A549 (cell line): ENCODE data around the gene VNN1. TPM values are rescaled to one million over a fixed set of nuclear protein-coding genes. Genes with fewer than 3 reads are reported as not detected.

Experiments used
- ATAC-seq, 2 experiments: fragments of 200-7000 bp in 1 of 2; fragments of >200 bp in 1 of 2; cut with Nextera tagmentation in 1 of 2; cut with Tn5 transposase in 1 of 2; 3 replicates each; pipeline versions ENCODE4 v1.8.0 to v1.9.1; 2018 to 2020; ENCODE audit warnings: mild to moderate bottlenecking in 1 of 2, moderate library complexity in 1 of 2
- CTCF ChIA-PET: fragments of 300-600 bp; sonication (Branson Sonifier 250); formaldehyde crosslinking; extraction: SDS; loops from one replicate; lab custom pipeline; 2021; ENCODE audit warnings: antibody characterized with exemption, inconsistent platforms; lab: Yijun Ruan, JAX
- POLR2A ChIA-PET: fragments of 350-600 bp; formaldehyde crosslinking; extraction: SDS; loops from one replicate; lab custom pipeline; 2021; ENCODE audit warnings: antibody characterized with exemption, inconsistent platforms; lab: Yijun Ruan, JAX
- DNase-seq, 2 experiments: peaks; one replicate each; pipeline versions ENCODE4 v3.0.0 to v3.0.0-alpha.2; 2011 to 2016; ENCODE audit warnings: low read depth in 1 of 2, low spot score in 1 of 2
- FAIRE-seq: peaks from 2 replicates; lab custom pipeline; 2011; peaks lifted over from hg19 to GRCh38; lab: Jason Lieb, UNC
- H3K27ac ChIP-seq, 2 experiments: fragments of >200 bp; sonication (Bioruptor Twin); formaldehyde crosslinking; 3 replicates each; pipeline ENCODE4 v1.5.1; 2016 to 2017
- H3K4me1 ChIP-seq: fragments of >200 bp; sonication (Bioruptor Twin); formaldehyde crosslinking; 3 replicates; pipeline ENCODE4 v1.6.1; 2016
- H3K4me2 ChIP-seq: fragments of >200 bp; sonication (Bioruptor Twin); formaldehyde crosslinking; 3 replicates; pipeline ENCODE4 v1.6.1; 2016
- H3K4me3 ChIP-seq: fragments of >200 bp; sonication (Bioruptor Twin); formaldehyde crosslinking; 3 replicates; pipeline ENCODE4 v1.5.1; 2016
- H3K9me3 ChIP-seq: fragments of >200 bp; sonication (Bioruptor Twin); formaldehyde crosslinking; 3 replicates; pipeline ENCODE4 v1.6.1; 2016
- BHLHE40 ChIP-seq: IDR thresholded peaks from 2 replicates; pipeline ENCODE4 v1.6.1; 2012; ENCODE audit warnings: low read depth, low read length, inconsistent platforms
- CBX2 ChIP-seq: fragments of 200-600 bp; sonication (generic); IDR thresholded peaks from 2 replicates; pipeline ENCODE4 v1.6.1; 2016; ENCODE audit warnings: low read depth, mild to moderate bottlenecking, borderline replicate concordance
- CBX8 ChIP-seq: fragments of 200-600 bp; sonication (generic); IDR thresholded peaks from 2 replicates; pipeline ENCODE4 v1.6.1; 2016
- ESRRA ChIP-seq: fragments of 150-350 bp; IDR thresholded peaks from 2 replicates; pipeline ENCODE4 v1.6.1; 2014; ENCODE audit warnings: mild to moderate bottlenecking, low read length, borderline replicate concordance
- HDAC2 ChIP-seq: fragments of 200-600 bp; sonication (generic); IDR thresholded peaks from 2 replicates; pipeline ENCODE4 v1.6.1; 2016
- JUN ChIP-seq, 2 experiments: fragments of >200 bp; sonication (Bioruptor Twin); formaldehyde crosslinking; IDR thresholded peaks; 2 replicates in 1 of 2; 3 replicates in 1 of 2; pipeline ENCODE4 v1.6.1; 2016 to 2017
- JUNB ChIP-seq: fragments of >200 bp; sonication (Bioruptor Twin); formaldehyde crosslinking; IDR thresholded peaks from 2 replicates; pipeline ENCODE4 v1.6.1; 2016
- KDM1A ChIP-seq: fragments of 200-600 bp; sonication (generic); IDR thresholded peaks from 2 replicates; pipeline ENCODE4 v1.6.1; 2016; ENCODE audit warnings: low read depth, mild to moderate bottlenecking
- MAZ ChIP-seq: fragments of 150-350 bp; IDR thresholded peaks from 2 replicates; pipeline ENCODE4 v1.6.1; 2014; ENCODE audit warnings: antibody characterized with exemption, low read depth, low read length, borderline replicate concordance
- NPAS2 ChIP-seq: fragments of 250-450 bp; sonication (Bioruptor Pico); IDR thresholded peaks from 2 replicates; pipeline ENCODE4 v1.8.0; 2022; ENCODE audit warnings: mild to moderate bottlenecking, moderate library complexity, borderline replicate concordance
- NR3C1 ChIP-seq: fragments of >200 bp; sonication (Bioruptor Twin); formaldehyde crosslinking; IDR thresholded peaks from 3 replicates; pipeline ENCODE4 v1.6.1; 2017
- PHF8 ChIP-seq: fragments of 200-600 bp; sonication (generic); IDR thresholded peaks from 2 replicates; pipeline ENCODE4 v1.6.1; 2016; ENCODE audit warnings: low read depth, mild to moderate bottlenecking, antibody characterized with exemption, moderate library complexity, borderline replicate concordance
- POLR2AphosphoS2 ChIP-seq: conservative IDR thresholded peaks from 2 replicates; pipeline ENCODE4 v1.6.1; 2012; ENCODE audit warnings: low read length, improper control_type of control experiment, inconsistent platforms
- RARB ChIP-seq: fragments of 250-450 bp; sonication (Bioruptor Pico); IDR thresholded peaks from 2 replicates; pipeline ENCODE4 v1.8.0; 2021; ENCODE audit warnings: mild to moderate bottlenecking, moderate library complexity
- RCOR1 ChIP-seq: fragments of 150-350 bp; IDR thresholded peaks from 2 replicates; pipeline ENCODE4 v1.6.1; 2014; ENCODE audit warnings: antibody characterized with exemption, low read length, low read depth
- RNF2 ChIP-seq: fragments of 200-600 bp; sonication (generic); IDR thresholded peaks from 2 replicates; pipeline ENCODE4 v1.6.1; 2016; ENCODE audit warnings: low read depth, mild to moderate bottlenecking, antibody characterized with exemption, moderate library complexity, borderline replicate concordance
- SMC3 ChIP-seq: fragments of >200 bp; sonication (Bioruptor Twin); formaldehyde crosslinking; IDR thresholded peaks from 3 replicates; pipeline ENCODE4 v1.6.1; 2018; ENCODE audit warnings: inconsistent platforms
- SREBF2 ChIP-seq: fragments of 450-650 bp; IDR thresholded peaks from 2 replicates; pipeline ENCODE4 v1.6.1; 2014; ENCODE audit warnings: mild to moderate bottlenecking, moderate library complexity
- TP53 ChIP-seq: fragments of 250-450 bp; sonication (Bioruptor Pico); IDR thresholded peaks from 2 replicates; pipeline ENCODE4 v1.5.0; 2021; ENCODE audit warnings: mild to moderate bottlenecking, moderate library complexity
- ZC3H11A ChIP-seq: fragments of 450-650 bp; IDR thresholded peaks from 2 replicates; pipeline ENCODE4 v1.6.1; 2014; ENCODE audit warnings: antibody characterized with exemption, mild to moderate bottlenecking
- ZNF302 ChIP-seq: fragments of 250-450 bp; sonication (Bioruptor Pico); IDR thresholded peaks from 2 replicates; pipeline ENCODE4 v1.9.0; 2021; ENCODE audit warnings: inconsistent platforms, mild to moderate bottlenecking, moderate library complexity
- ZSCAN20 ChIP-seq: fragments of 250-450 bp; sonication (Bioruptor Pico); IDR thresholded peaks from 2 replicates; pipeline ENCODE4 v1.8.0; 2022; ENCODE audit warnings: mild to moderate bottlenecking, moderate library complexity
- WGBS: methylation state at CpG from one replicate; pipeline ENCODE4 v1.1.6; 2017; ENCODE audit errors: missing lambda C conversion rate; 5-methylcytosine and 5-hydroxymethylcytosine counted together
- polyA minus RNA-seq: library from RNA; depleted of rRNA, polyadenylated mRNA; stranded (reverse); fragments of >200 nt; gene quantifications from 2 replicates; pipeline ENCODE4 v1.2.3, GENCODE V29; 2011; rRNA and poly(A)+ RNA removed
- polyA plus RNA-seq, 4 experiments: library from polyadenylated mRNA; depleted of rRNA in 3 of 4; stranded (reverse); fragments of >200 nt; fragmentation: RNase III in 1 of 4; extraction: RNeasy Plus Mini Kit Qiagen cat#74134 plus additional on column Dnase treatment in 1 of 4; gene quantifications; 2 replicates in 3 of 4; 3 replicates in 1 of 4; pipeline ENCODE4 v1.2.3, GENCODE V29; 2011 to 2017
- TF ChIP-seq, protein P1 (sequence below): fragments of >200 bp; sonication (Bioruptor Twin); formaldehyde crosslinking; IDR thresholded peaks from 3 replicates; pipeline ENCODE4 v1.6.1; 2016
- TF ChIP-seq, protein P2 (sequence below): fragments of >200 bp; sonication (Bioruptor Twin); formaldehyde crosslinking; IDR thresholded peaks from 3 replicates; pipeline ENCODE4 v1.5.1; 2016
- TF ChIP-seq, protein P3 (sequence below): fragments of 200-600 bp; sonication (generic); IDR thresholded peaks from 2 replicates; pipeline ENCODE4 v1.6.1; 2016; ENCODE audit warnings: antibody characterized with exemption, mild to moderate bottlenecking, moderate library complexity

Gene VNN1, protein sequence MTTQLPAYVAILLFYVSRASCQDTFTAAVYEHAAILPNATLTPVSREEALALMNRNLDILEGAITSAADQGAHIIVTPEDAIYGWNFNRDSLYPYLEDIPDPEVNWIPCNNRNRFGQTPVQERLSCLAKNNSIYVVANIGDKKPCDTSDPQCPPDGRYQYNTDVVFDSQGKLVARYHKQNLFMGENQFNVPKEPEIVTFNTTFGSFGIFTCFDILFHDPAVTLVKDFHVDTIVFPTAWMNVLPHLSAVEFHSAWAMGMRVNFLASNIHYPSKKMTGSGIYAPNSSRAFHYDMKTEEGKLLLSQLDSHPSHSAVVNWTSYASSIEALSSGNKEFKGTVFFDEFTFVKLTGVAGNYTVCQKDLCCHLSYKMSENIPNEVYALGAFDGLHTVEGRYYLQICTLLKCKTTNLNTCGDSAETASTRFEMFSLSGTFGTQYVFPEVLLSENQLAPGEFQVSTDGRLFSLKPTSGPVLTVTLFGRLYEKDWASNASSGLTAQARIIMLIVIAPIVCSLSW
- 0.09 TPM in 2 replicates for polyA plus RNA-seq (2011; rRNA removed)
- 0.01 and 0.03 TPM in 2 replicates for polyA plus RNA-seq (2012; cell fraction: cytosol; rRNA removed)
- polyA plus RNA-seq (2012; cell fraction: nucleus; rRNA removed) = 0.04 and 0.05 TPM in 2 replicates
- polyA plus RNA-seq (2017; fragmentation: RNase III; extraction: RNeasy Plus Mini Kit Qiagen cat#74134 plus additional on column Dnase treatment) = 0.03 to 0.13 TPM in 2 of 3 replicates, not detected in the other
- not detected in 2 replicates for polyA minus RNA-seq

DNA sequence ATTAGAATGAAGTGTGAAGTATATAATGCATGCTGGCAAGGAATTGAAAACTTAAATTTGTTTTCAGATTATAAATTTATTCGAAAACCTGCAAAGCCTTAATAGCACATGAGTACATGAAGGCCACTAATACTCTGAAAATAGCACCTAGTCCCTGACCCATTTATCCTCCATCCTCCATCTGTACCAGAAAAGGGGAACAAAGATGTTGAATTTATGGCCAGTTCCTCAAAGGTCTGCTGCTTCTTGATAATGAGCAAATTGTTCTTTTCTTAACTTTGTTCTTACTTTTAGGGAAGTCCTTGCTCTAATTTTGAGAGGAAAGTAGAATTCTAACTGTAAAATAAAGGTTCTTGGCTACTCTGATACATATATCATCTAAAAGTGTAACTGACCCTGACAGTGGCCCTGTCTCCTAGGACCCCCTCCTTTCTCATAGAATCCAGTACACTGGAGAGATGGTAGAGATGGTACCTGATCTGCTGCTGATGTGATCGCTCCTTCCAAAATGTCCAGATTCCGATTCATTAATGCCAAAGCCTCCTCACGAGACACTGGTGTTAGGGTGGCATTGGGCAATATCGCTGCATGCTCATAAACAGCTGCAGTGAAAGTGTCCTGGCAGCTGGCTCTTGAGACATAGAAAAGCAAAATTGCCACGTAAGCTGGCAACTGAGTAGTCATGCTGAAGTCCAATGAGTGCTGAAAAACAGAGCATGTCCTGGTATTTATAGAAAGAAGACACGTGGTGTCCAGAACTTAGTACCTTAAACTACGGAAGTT lies at the start of gene VNN1:
Gene VNN1 (minus strand): TSS at position 704 of the 783 bp plus-strand sequence. CDS start 20 bp downstream, at position 684.
- ATAC-seq (no peak), FAIRE-seq (no peak), DNase-seq (no peak)
- ChIA-PET POLR2A (no interaction called here), CTCF (interaction anchor here (1.2 to 1.6 kb wide), 3 partner anchors 19 to 434 kb away, joined by 3 to 6 read pairs (median 4); no protein-coding TSS in a partner anchor)
- H3K4me2 ChIP-seq = no peak within 1 kb of the TSS
- H3K27ac ChIP-seq = 0 out of 6 replicates have a peak within 1 kb of the TSS, but pooled peaks of 1 of the 2 experiments have one; percentile 24
- H3K4me1 ChIP-seq = peaks cover 12% of the 10 kb centered on the region; the same call in 2 of the 3 replicates
- H3K9me3 ChIP-seq = no peaks in the 10 kb centered on the region
- no peak within 1 kb of the TSS for H3K4me3 ChIP-seq
- TF ChIP-seq PHF8 (no peak), RARB (CRISPR knock-in tag) (no peak), NR3C1 (no peak), RNF2 (no peak), KDM1A (no peak), CBX8 (no peak), SREBF2 (no peak), SMC3 (no peak), POLR2AphosphoS2 (no peak)
- 82% methylated on average over 8 of the region's 8 CpGs for WGBS

DNA sequence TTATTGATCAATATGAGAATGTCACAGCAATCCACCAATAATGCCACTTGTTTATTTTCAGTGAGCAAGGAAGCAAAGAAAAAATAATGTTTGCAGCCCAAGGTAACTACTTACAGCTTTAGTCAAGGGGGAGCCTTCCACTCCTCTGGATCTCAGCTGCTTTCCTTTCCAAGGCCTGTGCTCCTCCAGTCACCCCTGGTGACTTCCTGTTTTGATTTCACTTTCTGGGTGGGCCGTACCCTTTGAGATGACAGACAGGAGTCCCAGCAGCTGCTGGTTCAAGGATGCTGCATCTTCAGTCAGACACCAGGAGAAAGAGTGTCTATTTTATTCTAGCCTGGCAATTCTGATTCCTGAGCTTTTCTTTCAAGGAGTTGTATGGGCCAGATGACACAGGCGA lies 49.4 kb upstream of the VNN1 start:
- TF ChIP-seq RCOR1 (no peak), RNF2 (no peak), CBX2 (no peak), KDM1A (no peak), ZC3H11A (no peak), BHLHE40 (no peak), MAZ (no peak), ZNF302 (CRISPR knock-in tag) (no peak), TP53 (CRISPR knock-in tag) (no peak), ZSCAN20 (CRISPR knock-in tag) (no peak), JUN (IDR thresholded peaks at IDR 0.05) (no peak), JUNB (no peak), HDAC2 (no peak), ESRRA (no peak), NPAS2 (no peak)
- TF ChIP-seq, protein P1, sequence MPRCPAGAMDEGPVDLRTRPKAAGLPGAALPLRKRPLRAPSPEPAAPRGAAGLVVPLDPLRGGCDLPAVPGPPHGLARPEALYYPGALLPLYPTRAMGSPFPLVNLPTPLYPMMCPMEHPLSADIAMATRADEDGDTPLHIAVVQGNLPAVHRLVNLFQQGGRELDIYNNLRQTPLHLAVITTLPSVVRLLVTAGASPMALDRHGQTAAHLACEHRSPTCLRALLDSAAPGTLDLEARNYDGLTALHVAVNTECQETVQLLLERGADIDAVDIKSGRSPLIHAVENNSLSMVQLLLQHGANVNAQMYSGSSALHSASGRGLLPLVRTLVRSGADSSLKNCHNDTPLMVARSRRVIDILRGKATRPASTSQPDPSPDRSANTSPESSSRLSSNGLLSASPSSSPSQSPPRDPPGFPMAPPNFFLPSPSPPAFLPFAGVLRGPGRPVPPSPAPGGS = no peak
- TF ChIP-seq, protein P2, sequence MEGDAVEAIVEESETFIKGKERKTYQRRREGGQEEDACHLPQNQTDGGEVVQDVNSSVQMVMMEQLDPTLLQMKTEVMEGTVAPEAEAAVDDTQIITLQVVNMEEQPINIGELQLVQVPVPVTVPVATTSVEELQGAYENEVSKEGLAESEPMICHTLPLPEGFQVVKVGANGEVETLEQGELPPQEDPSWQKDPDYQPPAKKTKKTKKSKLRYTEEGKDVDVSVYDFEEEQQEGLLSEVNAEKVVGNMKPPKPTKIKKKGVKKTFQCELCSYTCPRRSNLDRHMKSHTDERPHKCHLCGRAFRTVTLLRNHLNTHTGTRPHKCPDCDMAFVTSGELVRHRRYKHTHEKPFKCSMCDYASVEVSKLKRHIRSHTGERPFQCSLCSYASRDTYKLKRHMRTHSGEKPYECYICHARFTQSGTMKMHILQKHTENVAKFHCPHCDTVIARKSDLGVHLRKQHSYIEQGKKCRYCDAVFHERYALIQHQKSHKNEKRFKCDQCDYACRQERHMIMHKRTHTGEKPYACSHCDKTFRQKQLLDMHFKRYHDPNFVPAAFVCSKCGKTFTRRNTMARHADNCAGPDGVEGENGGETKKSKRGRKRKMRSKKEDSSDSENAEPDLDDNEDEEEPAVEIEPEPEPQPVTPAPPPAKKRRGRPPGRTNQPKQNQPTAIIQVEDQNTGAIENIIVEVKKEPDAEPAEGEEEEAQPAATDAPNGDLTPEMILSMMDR = no peak
- TF ChIP-seq, protein P3, sequence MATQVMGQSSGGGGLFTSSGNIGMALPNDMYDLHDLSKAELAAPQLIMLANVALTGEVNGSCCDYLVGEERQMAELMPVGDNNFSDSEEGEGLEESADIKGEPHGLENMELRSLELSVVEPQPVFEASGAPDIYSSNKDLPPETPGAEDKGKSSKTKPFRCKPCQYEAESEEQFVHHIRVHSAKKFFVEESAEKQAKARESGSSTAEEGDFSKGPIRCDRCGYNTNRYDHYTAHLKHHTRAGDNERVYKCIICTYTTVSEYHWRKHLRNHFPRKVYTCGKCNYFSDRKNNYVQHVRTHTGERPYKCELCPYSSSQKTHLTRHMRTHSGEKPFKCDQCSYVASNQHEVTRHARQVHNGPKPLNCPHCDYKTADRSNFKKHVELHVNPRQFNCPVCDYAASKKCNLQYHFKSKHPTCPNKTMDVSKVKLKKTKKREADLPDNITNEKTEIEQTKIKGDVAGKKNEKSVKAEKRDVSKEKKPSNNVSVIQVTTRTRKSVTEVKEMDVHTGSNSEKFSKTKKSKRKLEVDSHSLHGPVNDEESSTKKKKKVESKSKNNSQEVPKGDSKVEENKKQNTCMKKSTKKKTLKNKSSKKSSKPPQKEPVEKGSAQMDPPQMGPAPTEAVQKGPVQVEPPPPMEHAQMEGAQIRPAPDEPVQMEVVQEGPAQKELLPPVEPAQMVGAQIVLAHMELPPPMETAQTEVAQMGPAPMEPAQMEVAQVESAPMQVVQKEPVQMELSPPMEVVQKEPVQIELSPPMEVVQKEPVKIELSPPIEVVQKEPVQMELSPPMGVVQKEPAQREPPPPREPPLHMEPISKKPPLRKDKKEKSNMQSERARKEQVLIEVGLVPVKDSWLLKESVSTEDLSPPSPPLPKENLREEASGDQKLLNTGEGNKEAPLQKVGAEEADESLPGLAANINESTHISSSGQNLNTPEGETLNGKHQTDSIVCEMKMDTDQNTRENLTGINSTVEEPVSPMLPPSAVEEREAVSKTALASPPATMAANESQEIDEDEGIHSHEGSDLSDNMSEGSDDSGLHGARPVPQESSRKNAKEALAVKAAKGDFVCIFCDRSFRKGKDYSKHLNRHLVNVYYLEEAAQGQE = no peak
- no peak for ATAC-seq
- Histone ChIP-seq H3K9me3 (no peaks in the 10 kb centered on the region), H3K4me2 (no peak overlapping the region), H3K27ac (no peak overlapping the region), H3K4me3 (no peak overlapping the region), H3K4me1 (peaks cover 16% of the 10 kb centered on the region)
- no peak for FAIRE-seq
- POLR2A ChIA-PET = no interaction called here
- CTCF ChIA-PET = interaction anchor here (1.5 to 2.6 kb wide), 4 partner anchors 35 to 484 kb away, joined by 4 to 13 read pairs (median 4); partner anchors contain the start of gene SLC18B1
- WGBS = 88% methylated on average over 2 of the region's 2 CpGs
- DNase-seq = no peak
